Sigmoid colon (tissue), 4 donors: ENCODE data around the gene RHBDD3.

Source experiments
- CTCF ChIP-seq, 4 experiments: fragments of 450-650 bp in 3 of 4; fragments of 200-600 bp in 1 of 4; IDR thresholded peaks; one replicate each; pipeline ENCODE4 v1.5.1; 2016 to 2019; ENCODE audit warnings: antibody characterized with exemption in 4 of 4, mild to moderate bottlenecking in 3 of 4, moderate library complexity in 2 of 4
- POLR2A ChIP-seq, 2 donors: fragments of 450-650 bp; IDR thresholded peaks; one replicate each; pipeline ENCODE4 v1.6.1; 2016; ENCODE audit warnings: antibody characterized with exemption in 2 of 2, mild to moderate bottlenecking in 2 of 2, moderate library complexity in 2 of 2
- POLR2AphosphoS5 ChIP-seq, 4 donors: sonication (generic); formaldehyde crosslinking; IDR thresholded peaks; one replicate each; pipeline ENCODE4 v1.6.1; 2017; ENCODE audit warnings: antibody characterized with exemption in 4 of 4

- TF ChIP-seq POLR2A (IDR thresholded peaks at IDR 0.05) (no peak), CTCF (IDR thresholded peaks at IDR 0.05) (no peak), POLR2AphosphoS5 (IDR thresholded peaks at IDR 0.05) (no peak)
Observed at GRCh38 chr22:29302681-29303465, 35.1 kb upstream of the RHBDD3 start.
